ENCODE data around the gene RASGRF1. TPM values are rescaled to one million over a fixed set of nuclear protein-coding genes. Genes with fewer than 3 reads are reported as not detected.

Gene RASGRF1
- polyA plus RNA-seq, 1 donor from 2014 or later = 11.0 TPM

DNA sequence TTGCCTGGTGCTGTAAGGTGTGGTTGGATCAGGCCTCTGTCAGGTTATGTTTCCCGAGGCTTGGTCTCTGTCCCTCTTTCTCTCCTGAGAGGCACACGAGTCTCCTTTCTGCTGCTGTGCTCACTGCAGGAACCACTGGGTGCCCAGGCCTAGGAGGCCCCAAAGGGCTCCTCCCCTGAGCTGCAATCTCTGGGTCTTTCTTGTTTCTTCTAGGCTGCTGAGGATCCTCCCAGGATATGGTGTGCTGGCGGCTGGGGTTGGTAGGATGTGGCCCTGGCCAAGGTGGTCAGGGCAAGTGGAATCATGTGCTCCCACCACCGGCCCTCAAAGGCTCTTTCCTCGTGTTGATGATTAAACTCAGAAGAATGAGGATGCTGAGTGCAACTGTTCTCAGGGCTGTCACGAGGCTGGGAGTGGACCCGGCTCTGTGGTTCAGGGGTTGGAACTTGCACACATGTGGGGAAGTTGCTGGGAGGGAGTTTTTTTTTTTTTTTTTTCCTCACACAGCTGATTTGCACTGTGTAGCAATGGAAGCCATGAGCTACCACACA, 102.1 kb downstream of the RASGRF1 start:
- Histone ChIP-seq H3F3A (ENCODE audit: insufficient read depth, low read length, poor library complexity, severe bottlenecking) (no peaks in the 10 kb centered on the region), H4K20me1 (ENCODE audit: insufficient read depth) (no peaks in the 10 kb centered on the region), H3K79me2 (replicated peaks; ENCODE audit: insufficient read depth, low read length) (no peaks in the 10 kb centered on the region), H3K9me2 (ENCODE audit: insufficient read depth, low read length) (no peaks in the 10 kb centered on the region), H2AFZ (ENCODE audit: low read depth, low read length) (no peak overlapping the region), H3K27me3 (ENCODE audit: insufficient read depth, low read depth, low read length) (no peaks in the 10 kb centered on the region), H3K9me3 (ENCODE audit: low read length) (no peaks in the 10 kb centered on the region), H3K4me3 (ENCODE audit: low read length) (no peak overlapping the region), H3K9ac (ENCODE audit: low read length) (no peak overlapping the region), H3K27ac (ENCODE audit: low read length) (no peak overlapping the region), H3K36me3 (ENCODE audit: insufficient read depth, low read length) (peaks cover 7% of the 10 kb centered on the region), H3K4me2 (ENCODE audit: low read length) (no peak overlapping the region)
- TF ChIP-seq TAF1 (IDR thresholded peaks at IDR 0.05; ENCODE audit: low read depth) = no peak
- TF ChIP-seq EP300 (conservative IDR thresholded peaks at IDR 0.05; ENCODE audit: poor library complexity, severe bottlenecking) = no peak
- no peak for TF ChIP-seq RAD21 (conservative IDR thresholded peaks at IDR 0.05)
- TF ChIP-seq SMC3 (conservative IDR thresholded peaks at IDR 0.05; ENCODE audit: poor library complexity) = no peak
- TF ChIP-seq, protein P1, sequence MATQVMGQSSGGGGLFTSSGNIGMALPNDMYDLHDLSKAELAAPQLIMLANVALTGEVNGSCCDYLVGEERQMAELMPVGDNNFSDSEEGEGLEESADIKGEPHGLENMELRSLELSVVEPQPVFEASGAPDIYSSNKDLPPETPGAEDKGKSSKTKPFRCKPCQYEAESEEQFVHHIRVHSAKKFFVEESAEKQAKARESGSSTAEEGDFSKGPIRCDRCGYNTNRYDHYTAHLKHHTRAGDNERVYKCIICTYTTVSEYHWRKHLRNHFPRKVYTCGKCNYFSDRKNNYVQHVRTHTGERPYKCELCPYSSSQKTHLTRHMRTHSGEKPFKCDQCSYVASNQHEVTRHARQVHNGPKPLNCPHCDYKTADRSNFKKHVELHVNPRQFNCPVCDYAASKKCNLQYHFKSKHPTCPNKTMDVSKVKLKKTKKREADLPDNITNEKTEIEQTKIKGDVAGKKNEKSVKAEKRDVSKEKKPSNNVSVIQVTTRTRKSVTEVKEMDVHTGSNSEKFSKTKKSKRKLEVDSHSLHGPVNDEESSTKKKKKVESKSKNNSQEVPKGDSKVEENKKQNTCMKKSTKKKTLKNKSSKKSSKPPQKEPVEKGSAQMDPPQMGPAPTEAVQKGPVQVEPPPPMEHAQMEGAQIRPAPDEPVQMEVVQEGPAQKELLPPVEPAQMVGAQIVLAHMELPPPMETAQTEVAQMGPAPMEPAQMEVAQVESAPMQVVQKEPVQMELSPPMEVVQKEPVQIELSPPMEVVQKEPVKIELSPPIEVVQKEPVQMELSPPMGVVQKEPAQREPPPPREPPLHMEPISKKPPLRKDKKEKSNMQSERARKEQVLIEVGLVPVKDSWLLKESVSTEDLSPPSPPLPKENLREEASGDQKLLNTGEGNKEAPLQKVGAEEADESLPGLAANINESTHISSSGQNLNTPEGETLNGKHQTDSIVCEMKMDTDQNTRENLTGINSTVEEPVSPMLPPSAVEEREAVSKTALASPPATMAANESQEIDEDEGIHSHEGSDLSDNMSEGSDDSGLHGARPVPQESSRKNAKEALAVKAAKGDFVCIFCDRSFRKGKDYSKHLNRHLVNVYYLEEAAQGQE (IDR thresholded peaks at IDR 0.05; ENCODE audit: borderline replicate concordance) = no peak
- TF ChIP-seq MXI1 (conservative IDR thresholded peaks at IDR 0.05; ENCODE audit: poor library complexity, severe bottlenecking) = no peak
- TF ChIP-seq EZH2 (IDR thresholded peaks at IDR 0.05; ENCODE audit: borderline replicate concordance, insufficient read depth, low read length, poor library complexity, severe bottlenecking) = no peak
- no peak for TF ChIP-seq POLR2AphosphoS5 (IDR thresholded peaks at IDR 0.05)
- TF ChIP-seq, protein P2, sequence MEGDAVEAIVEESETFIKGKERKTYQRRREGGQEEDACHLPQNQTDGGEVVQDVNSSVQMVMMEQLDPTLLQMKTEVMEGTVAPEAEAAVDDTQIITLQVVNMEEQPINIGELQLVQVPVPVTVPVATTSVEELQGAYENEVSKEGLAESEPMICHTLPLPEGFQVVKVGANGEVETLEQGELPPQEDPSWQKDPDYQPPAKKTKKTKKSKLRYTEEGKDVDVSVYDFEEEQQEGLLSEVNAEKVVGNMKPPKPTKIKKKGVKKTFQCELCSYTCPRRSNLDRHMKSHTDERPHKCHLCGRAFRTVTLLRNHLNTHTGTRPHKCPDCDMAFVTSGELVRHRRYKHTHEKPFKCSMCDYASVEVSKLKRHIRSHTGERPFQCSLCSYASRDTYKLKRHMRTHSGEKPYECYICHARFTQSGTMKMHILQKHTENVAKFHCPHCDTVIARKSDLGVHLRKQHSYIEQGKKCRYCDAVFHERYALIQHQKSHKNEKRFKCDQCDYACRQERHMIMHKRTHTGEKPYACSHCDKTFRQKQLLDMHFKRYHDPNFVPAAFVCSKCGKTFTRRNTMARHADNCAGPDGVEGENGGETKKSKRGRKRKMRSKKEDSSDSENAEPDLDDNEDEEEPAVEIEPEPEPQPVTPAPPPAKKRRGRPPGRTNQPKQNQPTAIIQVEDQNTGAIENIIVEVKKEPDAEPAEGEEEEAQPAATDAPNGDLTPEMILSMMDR (IDR thresholded peaks at IDR 0.05; ENCODE audit: poor library complexity, severe bottlenecking) = no peak

DNA sequence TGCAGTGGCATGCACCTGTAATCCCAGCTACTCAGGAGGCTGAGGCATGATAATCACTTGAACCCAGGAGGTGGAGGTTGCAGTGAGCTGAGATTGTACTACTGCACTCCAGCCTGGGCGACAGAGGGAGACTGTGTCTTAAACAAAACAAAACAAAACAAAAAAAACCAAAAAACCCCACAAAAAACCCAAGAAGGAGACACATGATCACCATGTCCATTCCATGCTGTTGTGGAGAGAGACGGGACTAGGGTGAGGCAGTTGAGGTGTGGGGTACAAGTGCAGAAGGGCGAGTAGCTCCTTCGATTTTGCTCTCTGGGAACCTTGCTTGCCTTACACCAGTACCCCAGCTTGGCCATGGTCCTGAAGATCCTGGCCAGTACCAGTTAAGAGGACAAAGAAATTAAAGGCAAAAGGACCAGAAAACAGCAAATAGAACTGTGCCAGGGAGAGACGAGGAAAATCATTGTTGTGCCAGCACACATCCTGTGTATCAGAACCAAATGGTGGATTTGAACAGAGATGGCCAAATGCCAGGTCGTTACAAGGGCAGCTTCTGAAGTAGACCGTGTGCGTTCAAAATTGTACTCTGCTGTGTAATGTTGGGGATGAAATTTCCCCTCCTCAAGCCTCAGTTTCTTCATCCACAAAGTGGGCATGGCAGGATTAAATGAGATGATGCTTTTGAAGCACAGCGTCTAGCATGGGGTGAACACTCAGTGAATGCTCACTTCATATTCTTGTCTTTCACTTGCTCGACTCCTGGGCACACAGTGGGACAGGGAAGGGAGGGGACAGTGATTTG, 102.8 kb downstream of the RASGRF1 start:
- no peaks in the 10 kb centered on the region for H3K9me3 ChIP-seq (ENCODE audit: low read length)
- no peaks in the 10 kb centered on the region for H3K9me2 ChIP-seq (ENCODE audit: insufficient read depth, low read length)
- peaks cover 8% of the 10 kb centered on the region for H3K36me3 ChIP-seq (ENCODE audit: insufficient read depth, low read length)
- H3K9ac ChIP-seq (ENCODE audit: low read length) = no peak overlapping the region
- no peaks in the 10 kb centered on the region for H3K79me2 ChIP-seq (replicated peaks; ENCODE audit: insufficient read depth, low read length)
- no peak overlapping the region for H3K4me3 ChIP-seq (ENCODE audit: low read length)
- TF ChIP-seq TAF1 (IDR thresholded peaks at IDR 0.05; ENCODE audit: low read depth) = no peak
- H4K20me1 ChIP-seq (ENCODE audit: insufficient read depth) = no peaks in the 10 kb centered on the region
- H2AFZ ChIP-seq (ENCODE audit: low read depth, low read length) = no peak overlapping the region
- H3K4me2 ChIP-seq (ENCODE audit: low read length) = no peak overlapping the region
- no peaks in the 10 kb centered on the region for H3K27me3 ChIP-seq (ENCODE audit: insufficient read depth, low read depth, low read length)
- H3F3A ChIP-seq (ENCODE audit: insufficient read depth, low read length, poor library complexity, severe bottlenecking) = no peaks in the 10 kb centered on the region
- H3K27ac ChIP-seq (ENCODE audit: low read length) = no peak overlapping the region

All from neural cell (in vitro differentiated cells).